ENCODE measurements around the gene SLC35E3.
A peak's percentile ranks its signal among the peaks of the same experiment; 100 is the strongest.
"Not testable (repeated sequence)": the region's sequence is repeated elsewhere in the genome, so short reads cannot be mapped to it uniquely, and the experiment has no call there.

SLC35E3 gene

DNA sequence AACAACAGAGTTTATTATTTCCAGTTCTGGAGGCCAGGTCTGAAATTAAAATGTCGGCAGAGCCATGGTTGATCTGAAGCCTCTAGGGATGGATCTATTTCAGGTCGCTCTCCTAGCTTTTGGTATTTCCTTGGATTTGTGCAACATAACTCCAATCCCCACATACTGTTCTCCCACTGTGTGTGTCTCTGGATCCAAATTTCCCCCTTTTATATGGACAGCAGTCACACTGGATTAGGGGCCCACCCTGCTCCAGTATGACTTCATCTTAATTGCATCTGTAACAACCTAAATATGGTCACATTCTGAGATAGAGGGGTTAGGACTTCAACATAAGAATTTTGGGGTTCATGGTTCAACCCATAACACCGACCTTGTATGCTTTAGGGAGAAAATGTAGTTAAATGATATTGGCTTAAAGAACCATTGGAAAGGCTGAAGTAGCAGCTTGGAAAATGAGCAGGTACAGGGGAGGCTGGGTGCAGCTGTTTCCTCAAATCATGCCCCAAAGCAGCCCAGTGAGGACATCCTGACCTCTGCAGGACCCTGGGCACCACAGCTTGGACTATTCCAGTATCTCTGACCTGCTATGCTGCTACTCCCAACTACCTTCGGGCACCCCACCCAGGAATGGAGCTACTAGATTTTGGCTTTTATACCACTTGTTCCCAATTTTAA is 48.1 kb downstream of the SLC35E3 start:
- Mint-ChIP-seq H3K4me3 (no peak overlapping the region), H3K27me3 (peaks cover 2% of the 10 kb centered on the region), H3K9me3 (no peaks in the 10 kb centered on the region), H3K36me3 (no peaks in the 10 kb centered on the region), H3K27ac (no peak overlapping the region), H3K4me1 (peaks cover 2% of the 10 kb centered on the region)
- ATAC-seq (ENCODE audit: low read depth) (no peak), DNase-seq (ENCODE audit: low spot score in 2 of 2) (no peak)

DNA sequence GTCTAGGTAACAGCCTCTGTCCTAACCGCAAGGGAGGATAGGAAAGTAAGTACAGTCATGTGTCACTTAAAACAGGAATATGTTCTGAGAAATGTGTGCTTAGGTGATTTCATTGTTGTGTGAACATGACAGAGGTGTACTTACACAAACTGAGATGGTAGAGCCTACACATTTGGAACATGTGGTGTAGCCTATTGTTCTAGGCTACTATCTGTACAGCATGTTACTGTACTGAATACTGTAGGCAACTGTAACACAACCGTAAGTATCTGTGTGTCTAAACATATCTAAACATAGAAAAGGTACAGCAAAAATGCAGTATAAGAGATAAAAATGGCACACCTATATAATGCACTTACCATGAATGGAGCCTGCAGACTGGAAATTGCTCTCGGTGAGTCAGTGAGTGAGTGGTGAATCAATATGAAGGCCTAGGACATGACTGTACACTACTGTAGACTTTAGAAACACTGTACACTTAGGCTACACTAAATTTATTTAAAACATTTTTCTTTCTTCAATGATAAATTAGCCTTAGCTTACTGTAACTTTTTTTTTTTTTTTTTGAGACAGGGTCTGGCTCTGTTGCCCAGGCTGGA is 48.8 kb downstream of the SLC35E3 start:
- no peaks in the 10 kb centered on the region for H3K9me3 Mint-ChIP-seq
- DNase-seq (ENCODE audit: low spot score in 2 of 2): no peak
- no peak for ATAC-seq (ENCODE audit: low read depth)

DNA sequence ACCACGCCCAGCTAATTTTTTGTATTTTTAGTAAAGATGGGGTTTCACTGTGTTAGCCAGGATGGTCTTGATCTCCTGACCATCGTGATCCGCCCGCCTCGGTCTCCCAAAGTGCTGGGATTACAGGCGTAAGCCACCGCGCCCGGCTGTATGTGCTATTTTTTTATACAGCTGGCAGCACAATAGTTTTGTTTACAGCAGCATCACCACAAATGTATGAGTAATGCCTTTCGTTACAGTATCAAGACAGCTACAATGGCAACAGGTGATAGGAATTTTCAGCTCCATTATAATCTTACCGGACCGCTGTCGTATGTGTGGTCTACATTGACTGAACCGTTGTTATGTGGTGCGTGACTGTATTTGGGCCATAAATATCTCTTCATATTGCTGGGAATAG is 50.4 kb downstream of the SLC35E3 start:
- H3K4me3 Mint-ChIP-seq: no peak overlapping the region
- DNase-seq (ENCODE audit: low spot score in 2 of 2) (no peak), ATAC-seq (ENCODE audit: low read depth) (no peak)
- no peak overlapping the region for H3K27ac Mint-ChIP-seq
- H3K9me3 Mint-ChIP-seq: no peaks in the 10 kb centered on the region
- no peaks in the 10 kb centered on the region for H3K4me1 Mint-ChIP-seq
- peaks cover 2% of the 10 kb centered on the region for H3K27me3 Mint-ChIP-seq
- H3K36me3 Mint-ChIP-seq: no peaks in the 10 kb centered on the region

More for the DNA sequence above, 48.8 kb downstream of the SLC35E3 start:
- H3K4me3 Mint-ChIP-seq: no peak overlapping the region
- H3K27ac Mint-ChIP-seq: no peak overlapping the region
- peaks cover 2% of the 10 kb centered on the region for H3K27me3 Mint-ChIP-seq
- no peaks in the 10 kb centered on the region for H3K4me1 Mint-ChIP-seq
- no peaks in the 10 kb centered on the region for H3K36me3 Mint-ChIP-seq

GRCh38 chr12:68798882-68799234 is 52.9 kb downstream of the SLC35E3 start:
- Mint-ChIP-seq H3K27me3 (peaks cover 2% of the 10 kb centered on the region), H3K36me3 (no peaks in the 10 kb centered on the region), H3K4me3 (no peak overlapping the region), H3K9me3 (no peaks in the 10 kb centered on the region), H3K4me1 (no peaks in the 10 kb centered on the region), H3K27ac (no peak overlapping the region)
- DNase-seq (ENCODE audit: low spot score in 2 of 2) (no peak), ATAC-seq (ENCODE audit: low read depth) (no peak)

DNA sequence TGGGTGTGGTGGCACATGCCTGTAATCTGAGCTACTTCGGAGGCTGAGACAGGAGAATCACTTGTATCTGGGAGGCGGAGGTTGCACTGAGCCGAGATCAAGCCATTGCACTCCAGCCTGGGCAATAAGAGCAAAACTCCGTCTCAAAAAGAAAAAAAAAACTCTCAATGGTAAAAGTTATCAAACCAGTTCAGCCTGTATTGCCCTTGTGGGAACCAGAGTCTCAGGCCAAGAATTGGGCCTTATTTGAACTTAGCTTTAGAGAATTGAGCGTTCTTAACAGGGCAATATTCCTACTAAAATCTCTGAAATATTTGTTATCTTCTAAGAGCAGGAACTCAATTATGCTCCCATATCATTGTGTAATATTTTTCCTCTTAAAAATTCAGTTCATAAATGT is 54.3 kb downstream of the SLC35E3 start:
- H3K36me3 Mint-ChIP-seq: no peaks in the 10 kb centered on the region
- no peak for ATAC-seq (ENCODE audit: low read depth)

DNA sequence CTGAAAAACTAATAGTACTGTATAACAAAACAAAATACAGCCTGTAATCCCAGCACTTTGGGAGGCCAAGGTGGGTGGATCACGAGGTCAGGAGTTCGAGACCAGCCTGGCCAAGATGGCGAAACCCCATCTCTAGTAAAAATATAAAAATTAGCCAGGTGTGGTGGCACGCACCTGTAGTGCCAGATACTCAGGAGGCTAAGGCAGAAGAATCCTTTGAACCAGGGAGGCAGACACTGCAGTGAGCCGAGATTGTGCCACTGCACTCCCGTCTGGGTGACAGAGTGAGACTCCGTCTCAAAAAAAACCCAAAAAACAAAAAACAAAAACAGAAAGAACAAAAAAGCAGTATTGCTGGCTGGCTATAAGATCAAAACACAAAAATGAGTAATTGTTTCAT is 55.1 kb downstream of the SLC35E3 start:
- not testable (repeated sequence) for H3K27ac Mint-ChIP-seq; ATAC-seq (ENCODE audit: low read depth); DNase-seq (ENCODE audit: low spot score in 2 of 2); H3K9me3 Mint-ChIP-seq; H3K36me3 Mint-ChIP-seq; H3K4me3 Mint-ChIP-seq; H3K4me1 Mint-ChIP-seq; H3K27me3 Mint-ChIP-seq

More for the DNA sequence above, 54.3 kb downstream of the SLC35E3 start:
- Mint-ChIP-seq H3K27me3 (peaks cover 2% of the 10 kb centered on the region), H3K9me3 (no peaks in the 10 kb centered on the region), H3K4me1 (no peaks in the 10 kb centered on the region), H3K4me3 (no peak overlapping the region), H3K27ac (no peak overlapping the region)
- DNase-seq (ENCODE audit: low spot score in 2 of 2): no peak

GRCh38 chr12:68802372-68802745 is 56.4 kb downstream of the SLC35E3 start:
- not testable (repeated sequence) for H3K27me3 Mint-ChIP-seq; H3K9me3 Mint-ChIP-seq; ATAC-seq (ENCODE audit: low read depth); H3K36me3 Mint-ChIP-seq; H3K4me1 Mint-ChIP-seq; H3K27ac Mint-ChIP-seq; DNase-seq (ENCODE audit: low spot score in 2 of 2); H3K4me3 Mint-ChIP-seq

DNA sequence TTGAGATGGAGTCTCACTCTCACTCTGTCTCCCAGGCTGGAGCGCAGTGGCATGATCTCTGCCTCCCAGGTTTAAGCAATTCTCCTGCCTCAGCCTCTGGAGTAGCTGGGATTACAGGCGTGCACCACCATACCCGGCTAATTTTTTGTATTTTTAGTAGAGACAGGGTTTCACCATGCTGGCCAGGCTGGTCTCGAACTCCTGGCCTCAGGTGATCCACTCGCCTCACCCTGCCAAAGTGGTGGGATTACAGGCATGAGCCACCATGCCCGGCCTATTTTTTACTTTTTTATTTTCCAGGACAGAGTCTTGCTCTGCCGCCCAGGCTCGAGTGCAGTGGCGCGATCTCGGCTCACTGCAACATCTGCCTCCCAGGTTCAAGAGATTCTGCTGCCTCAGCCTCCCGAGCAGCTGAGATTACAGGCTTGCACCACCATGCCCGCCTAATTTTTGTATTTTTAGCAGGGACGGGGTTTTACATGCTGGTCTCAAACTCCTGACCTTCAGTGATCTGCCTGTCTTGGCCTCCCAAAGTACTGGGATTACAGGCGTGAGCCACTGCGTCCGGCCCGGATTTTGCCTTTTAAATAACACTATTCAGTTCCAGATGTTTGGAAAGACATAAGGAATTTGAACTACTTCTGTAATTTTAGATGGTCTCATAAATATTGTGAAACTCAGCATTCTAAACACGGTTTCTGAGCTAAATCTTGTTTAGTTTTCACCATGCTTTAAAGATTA is 57.1 kb downstream of the SLC35E3 start:
- ATAC-seq (ENCODE audit: low read depth); H3K36me3 Mint-ChIP-seq; H3K4me1 Mint-ChIP-seq; H3K27ac Mint-ChIP-seq; H3K27me3 Mint-ChIP-seq; DNase-seq (ENCODE audit: low spot score in 2 of 2); H3K4me3 Mint-ChIP-seq; H3K9me3 Mint-ChIP-seq: not testable (repeated sequence)

- H3K4me1 Mint-ChIP-seq: peaks cover 3% of the 10 kb centered on the region
- no peak for ATAC-seq (ENCODE audit: low read depth)
- H3K27ac Mint-ChIP-seq: no peak overlapping the region
- no peaks in the 10 kb centered on the region for H3K36me3 Mint-ChIP-seq
- no peaks in the 10 kb centered on the region for H3K9me3 Mint-ChIP-seq
- DNase-seq (ENCODE audit: low spot score in 2 of 2): no peak
- H3K4me3 Mint-ChIP-seq: no peak overlapping the region
- no peaks in the 10 kb centered on the region for H3K27me3 Mint-ChIP-seq
Observed at GRCh38 chr12:68803948-68804656, 58.1 kb downstream of the SLC35E3 start.

GRCh38 chr12:68804657-68805591 is 58.9 kb downstream of the SLC35E3 start:
- Mint-ChIP-seq H3K27me3 (no peaks in the 10 kb centered on the region), H3K36me3 (no peaks in the 10 kb centered on the region), H3K4me3 (no peak overlapping the region), H3K27ac (no peak overlapping the region), H3K4me1 (peaks cover 4% of the 10 kb centered on the region), H3K9me3 (no peaks in the 10 kb centered on the region)
- ATAC-seq (ENCODE audit: low read depth) (no peak), DNase-seq (ENCODE audit: low spot score in 2 of 2) (no peak)

GRCh38 chr12:68805592-68806120 is 59.7 kb downstream of the SLC35E3 start:
- H3K27me3 Mint-ChIP-seq: no peaks in the 10 kb centered on the region
- ATAC-seq (ENCODE audit: low read depth) (no peak), DNase-seq (ENCODE audit: low spot score in 2 of 2) (no peak)
- peaks cover under 1% of the 10 kb centered on the region for H3K36me3 Mint-ChIP-seq
- H3K4me1 Mint-ChIP-seq: peaks cover 4% of the 10 kb centered on the region
- no peak overlapping the region for H3K4me3 Mint-ChIP-seq
- no peak overlapping the region for H3K27ac Mint-ChIP-seq
- H3K9me3 Mint-ChIP-seq: no peaks in the 10 kb centered on the region

GRCh38 chr12:68806488-68807237 is 60.7 kb downstream of the SLC35E3 start:
- Mint-ChIP-seq H3K4me3 (peak overlapping the region; percentile 92), H3K36me3 (peaks cover 2% of the 10 kb centered on the region), H3K27ac (peak overlapping the region; percentile 98), H3K9me3 (no peaks in the 10 kb centered on the region), H3K4me1 (peaks cover 4% of the 10 kb centered on the region), H3K27me3 (no peaks in the 10 kb centered on the region)
- ATAC-seq (ENCODE audit: low read depth): no peak
- DNase-seq (ENCODE audit: low spot score in 2 of 2): no peak

GRCh38 chr12:68807274-68807575 is 61.2 kb downstream of the SLC35E3 start:
- not testable (repeated sequence) for H3K36me3 Mint-ChIP-seq; H3K27me3 Mint-ChIP-seq; H3K4me1 Mint-ChIP-seq; ATAC-seq (ENCODE audit: low read depth); DNase-seq (ENCODE audit: low spot score in 2 of 2); H3K9me3 Mint-ChIP-seq
- H3K4me3 Mint-ChIP-seq: peak overlapping the region; percentile 92
- peak overlapping the region; percentile 98 for H3K27ac Mint-ChIP-seq

Data from memory B cell (primary cell).